ENCODE results near the gene USP17L26. TPM values are rescaled to one million over a fixed set of nuclear protein-coding genes. Genes with fewer than 3 reads are reported as not detected.
"Not testable (repeated sequence)": the region's sequence is repeated elsewhere in the genome, so short reads cannot be mapped to it uniquely, and the experiment has no call there.

Gene USP17L26
- total RNA-seq, result not detected
- long read RNA-seq, result 0 reads

DNA sequence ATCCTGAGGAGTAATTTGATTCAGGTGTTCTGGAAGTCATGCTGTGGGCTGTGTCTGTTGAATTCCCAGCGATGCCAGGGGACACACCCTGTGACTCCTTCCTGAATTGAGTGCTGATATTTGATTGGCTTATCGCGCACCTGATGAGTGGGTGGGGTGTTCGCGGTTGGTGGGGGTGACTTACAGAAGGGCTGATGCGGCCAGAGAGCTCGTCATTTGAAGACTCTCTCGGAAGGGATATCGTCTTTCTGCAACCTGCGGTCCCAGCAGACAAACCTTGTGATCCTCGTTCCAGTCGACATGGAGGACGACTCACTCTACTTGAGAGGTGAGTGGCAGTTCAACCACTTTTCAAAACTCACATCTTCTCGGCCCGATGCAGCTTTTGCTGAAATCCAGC lies at the start of gene USP17L26:
Gene USP17L26 (plus strand): TSS at position 301 of the 400 bp plus-strand sequence. CDS start 0 bp downstream, at position 301.
- H3K4me1 ChIP-seq; H3K27me3 ChIP-seq (ENCODE audit: low read depth); DNase-seq; H3K36me3 ChIP-seq; H3K27ac ChIP-seq (replicated peaks); H3K4me3 ChIP-seq; H3K9me3 ChIP-seq (replicated peaks); intact Hi-C loops (cut with micrococcal nuclease): not testable (repeated sequence)

DNA sequence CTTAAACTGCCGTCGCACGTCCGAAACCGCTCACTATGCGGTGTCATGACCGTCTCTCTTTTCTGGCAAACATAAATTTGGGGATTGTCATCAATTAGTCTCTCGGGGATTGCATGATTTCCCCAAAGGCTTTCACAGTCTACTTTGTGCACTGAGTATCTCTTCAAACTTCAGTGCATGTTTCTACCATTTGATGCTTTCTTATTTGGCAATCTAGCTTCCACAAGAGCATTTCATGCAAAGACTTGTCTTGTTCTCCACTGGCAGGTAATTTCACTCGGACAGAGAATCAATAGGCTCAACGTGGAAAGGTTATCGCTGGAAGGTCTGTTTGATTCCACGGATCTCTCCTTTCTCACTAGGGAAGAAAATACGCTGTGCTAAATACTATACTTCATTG lies 10.3 kb upstream of the USP17L26 start:
- DNase-seq; intact Hi-C loops (cut with micrococcal nuclease); H3K36me3 ChIP-seq; H3K9me3 ChIP-seq (replicated peaks); H3K27ac ChIP-seq (replicated peaks); H3K4me3 ChIP-seq; H3K27me3 ChIP-seq (ENCODE audit: low read depth); H3K4me1 ChIP-seq: not testable (repeated sequence)

DNA sequence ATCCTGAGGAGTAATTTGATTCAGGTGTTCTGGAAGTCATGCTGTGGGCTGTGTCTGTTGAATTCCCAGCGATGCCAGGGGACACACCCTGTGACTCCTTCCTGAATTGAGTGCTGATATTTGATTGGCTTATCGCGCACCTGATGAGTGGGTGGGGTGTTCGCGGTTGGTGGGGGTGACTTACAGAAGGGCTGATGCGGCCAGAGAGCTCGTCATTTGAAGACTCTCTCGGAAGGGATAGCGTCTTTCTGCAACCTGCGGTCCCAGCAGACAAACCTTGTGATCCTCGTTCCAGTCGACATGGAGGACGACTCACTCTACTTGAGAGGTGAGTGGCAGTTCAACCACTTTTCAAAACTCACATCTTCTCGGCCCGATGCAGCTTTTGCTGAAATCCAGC lies 9.6 kb upstream of the USP17L26 start, which contains the start of gene USP17L24:
Gene USP17L24 (plus strand): TSS at position 301 of the 400 bp plus-strand sequence. CDS start 0 bp downstream, at position 301.
- H3K4me3 ChIP-seq; H3K4me1 ChIP-seq; H3K27me3 ChIP-seq (ENCODE audit: low read depth); H3K9me3 ChIP-seq (replicated peaks); H3K36me3 ChIP-seq; H3K27ac ChIP-seq (replicated peaks); intact Hi-C loops (cut with micrococcal nuclease); DNase-seq: not testable (repeated sequence)

DNA sequence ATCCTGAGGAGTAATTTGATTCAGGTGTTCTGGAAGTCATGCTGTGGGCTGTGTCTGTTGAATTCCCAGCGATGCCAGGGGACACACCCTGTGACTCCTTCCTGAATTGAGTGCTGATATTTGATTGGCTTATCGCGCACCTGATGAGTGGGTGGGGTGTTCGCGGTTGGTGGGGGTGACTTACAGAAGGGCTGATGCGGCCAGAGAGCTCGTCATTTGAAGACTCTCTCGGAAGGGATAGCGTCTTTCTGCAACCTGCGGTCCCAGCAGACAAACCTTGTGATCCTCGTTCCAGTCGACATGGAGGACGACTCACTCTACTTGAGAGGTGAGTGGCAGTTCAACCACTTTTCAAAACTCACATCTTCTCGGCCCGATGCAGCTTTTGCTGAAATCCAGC lies 4.8 kb upstream of the USP17L26 start, which contains the start of gene USP17L25:
Gene USP17L25 (plus strand): TSS at position 301 of the 400 bp plus-strand sequence. CDS start 0 bp downstream, at position 301.
- DNase-seq; H3K27ac ChIP-seq (replicated peaks); H3K27me3 ChIP-seq (ENCODE audit: low read depth); H3K9me3 ChIP-seq (replicated peaks); H3K4me1 ChIP-seq; intact Hi-C loops (cut with micrococcal nuclease); H3K4me3 ChIP-seq; H3K36me3 ChIP-seq: not testable (repeated sequence)

DNA sequence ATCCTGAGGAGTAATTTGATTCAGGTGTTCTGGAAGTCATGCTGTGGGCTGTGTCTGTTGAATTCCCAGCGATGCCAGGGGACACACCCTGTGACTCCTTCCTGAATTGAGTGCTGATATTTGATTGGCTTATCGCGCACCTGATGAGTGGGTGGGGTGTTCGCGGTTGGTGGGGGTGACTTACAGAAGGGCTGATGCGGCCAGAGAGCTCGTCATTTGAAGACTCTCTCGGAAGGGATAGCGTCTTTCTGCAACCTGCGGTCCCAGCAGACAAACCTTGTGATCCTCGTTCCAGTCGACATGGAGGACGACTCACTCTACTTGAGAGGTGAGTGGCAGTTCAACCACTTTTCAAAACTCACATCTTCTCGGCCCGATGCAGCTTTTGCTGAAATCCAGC lies 4.6 kb downstream of the USP17L26 start, which contains the start of gene USP17L5:
Gene USP17L5 (plus strand): TSS at position 301 of the 400 bp plus-strand sequence. CDS start 0 bp downstream, at position 301.
- intact Hi-C loops (cut with micrococcal nuclease); H3K4me1 ChIP-seq; H3K27ac ChIP-seq (replicated peaks); DNase-seq; H3K27me3 ChIP-seq (ENCODE audit: low read depth); H3K9me3 ChIP-seq (replicated peaks); H3K36me3 ChIP-seq; H3K4me3 ChIP-seq: not testable (repeated sequence)

DNA sequence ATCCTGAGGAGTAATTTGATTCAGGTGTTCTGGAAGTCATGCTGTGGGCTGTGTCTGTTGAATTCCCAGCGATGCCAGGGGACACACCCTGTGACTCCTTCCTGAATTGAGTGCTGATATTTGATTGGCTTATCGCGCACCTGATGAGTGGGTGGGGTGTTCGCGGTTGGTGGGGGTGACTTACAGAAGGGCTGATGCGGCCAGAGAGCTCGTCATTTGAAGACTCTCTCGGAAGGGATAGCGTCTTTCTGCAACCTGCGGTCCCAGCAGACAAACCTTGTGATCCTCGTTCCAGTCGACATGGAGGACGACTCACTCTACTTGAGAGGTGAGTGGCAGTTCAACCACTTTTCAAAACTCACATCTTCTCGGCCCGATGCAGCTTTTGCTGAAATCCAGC lies 9.4 kb downstream of the USP17L26 start, which contains the start of gene USP17L27:
Gene USP17L27 (plus strand): TSS at position 301 of the 400 bp plus-strand sequence. CDS start 0 bp downstream, at position 301.
- H3K27ac ChIP-seq (replicated peaks); H3K36me3 ChIP-seq; intact Hi-C loops (cut with micrococcal nuclease); H3K4me1 ChIP-seq; DNase-seq; H3K9me3 ChIP-seq (replicated peaks); H3K27me3 ChIP-seq (ENCODE audit: low read depth); H3K4me3 ChIP-seq: not testable (repeated sequence)

DNA sequence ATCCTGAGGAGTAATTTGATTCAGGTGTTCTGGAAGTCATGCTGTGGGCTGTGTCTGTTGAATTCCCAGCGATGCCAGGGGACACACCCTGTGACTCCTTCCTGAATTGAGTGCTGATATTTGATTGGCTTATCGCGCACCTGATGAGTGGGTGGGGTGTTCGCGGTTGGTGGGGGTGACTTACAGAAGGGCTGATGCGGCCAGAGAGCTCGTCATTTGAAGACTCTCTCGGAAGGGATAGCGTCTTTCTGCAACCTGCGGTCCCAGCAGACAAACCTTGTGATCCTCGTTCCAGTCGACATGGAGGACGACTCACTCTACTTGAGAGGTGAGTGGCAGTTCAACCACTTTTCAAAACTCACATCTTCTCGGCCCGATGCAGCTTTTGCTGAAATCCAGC lies 14.1 kb downstream of the USP17L26 start, which contains the start of gene USP17L28:
Gene USP17L28 (plus strand): TSS at position 301 of the 400 bp plus-strand sequence. CDS start 0 bp downstream, at position 301.
- H3K4me3 ChIP-seq; H3K27me3 ChIP-seq (ENCODE audit: low read depth); DNase-seq; H3K4me1 ChIP-seq; H3K27ac ChIP-seq (replicated peaks); H3K36me3 ChIP-seq; intact Hi-C loops (cut with micrococcal nuclease); H3K9me3 ChIP-seq (replicated peaks): not testable (repeated sequence)

- DNase-seq; H3K36me3 ChIP-seq; H3K4me1 ChIP-seq; H3K9me3 ChIP-seq (replicated peaks); H3K27me3 ChIP-seq (ENCODE audit: low read depth); H3K27ac ChIP-seq (replicated peaks); H3K4me3 ChIP-seq; intact Hi-C loops (cut with micrococcal nuclease): not testable (repeated sequence)
These were observed 16.4 kb downstream of the USP17L26 start for GRCh38 chr4:9350866-9351265.

DNA sequence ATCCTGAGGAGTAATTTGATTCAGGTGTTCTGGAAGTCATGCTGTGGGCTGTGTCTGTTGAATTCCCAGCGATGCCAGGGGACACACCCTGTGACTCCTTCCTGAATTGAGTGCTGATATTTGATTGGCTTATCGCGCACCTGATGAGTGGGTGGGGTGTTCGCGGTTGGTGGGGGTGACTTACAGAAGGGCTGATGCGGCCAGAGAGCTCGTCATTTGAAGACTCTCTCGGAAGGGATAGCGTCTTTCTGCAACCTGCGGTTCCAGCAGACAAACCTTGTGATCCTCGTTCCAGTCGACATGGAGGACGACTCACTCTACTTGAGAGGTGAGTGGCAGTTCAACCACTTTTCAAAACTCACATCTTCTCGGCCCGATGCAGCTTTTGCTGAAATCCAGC lies 18.9 kb downstream of the USP17L26 start, which contains the start of gene USP17L29:
Gene USP17L29 (plus strand): TSS at position 301 of the 400 bp plus-strand sequence. CDS start 0 bp downstream, at position 301.
- intact Hi-C loops (cut with micrococcal nuclease); H3K9me3 ChIP-seq (replicated peaks); H3K36me3 ChIP-seq: not testable (repeated sequence)

DNA sequence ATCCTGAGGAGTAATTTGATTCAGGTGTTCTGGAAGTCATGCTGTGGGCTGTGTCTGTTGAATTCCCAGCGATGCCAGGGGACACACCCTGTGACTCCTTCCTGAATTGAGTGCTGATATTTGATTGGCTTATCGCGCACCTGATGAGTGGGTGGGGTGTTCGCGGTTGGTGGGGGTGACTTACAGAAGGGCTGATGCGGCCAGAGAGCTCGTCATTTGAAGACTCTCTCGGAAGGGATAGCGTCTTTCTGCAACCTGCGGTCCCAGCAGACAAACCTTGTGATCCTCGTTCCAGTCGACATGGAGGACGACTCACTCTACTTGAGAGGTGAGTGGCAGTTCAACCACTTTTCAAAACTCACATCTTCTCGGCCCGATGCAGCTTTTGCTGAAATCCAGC lies 28.4 kb downstream of the USP17L26 start, which contains the start of gene USP17L30:
Gene USP17L30 (plus strand): TSS at position 301 of the 400 bp plus-strand sequence. CDS start 0 bp downstream, at position 301.
- H3K27ac ChIP-seq (replicated peaks); H3K4me1 ChIP-seq; H3K36me3 ChIP-seq; DNase-seq; H3K27me3 ChIP-seq (ENCODE audit: low read depth); H3K9me3 ChIP-seq (replicated peaks); intact Hi-C loops (cut with micrococcal nuclease); H3K4me3 ChIP-seq: not testable (repeated sequence)

More for the DNA sequence above, 18.9 kb downstream of the USP17L26 start, which contains the start of gene USP17L29:
- DNase-seq; H3K27ac ChIP-seq (replicated peaks); H3K27me3 ChIP-seq (ENCODE audit: low read depth); H3K4me3 ChIP-seq; H3K4me1 ChIP-seq: not testable (repeated sequence)

DNA sequence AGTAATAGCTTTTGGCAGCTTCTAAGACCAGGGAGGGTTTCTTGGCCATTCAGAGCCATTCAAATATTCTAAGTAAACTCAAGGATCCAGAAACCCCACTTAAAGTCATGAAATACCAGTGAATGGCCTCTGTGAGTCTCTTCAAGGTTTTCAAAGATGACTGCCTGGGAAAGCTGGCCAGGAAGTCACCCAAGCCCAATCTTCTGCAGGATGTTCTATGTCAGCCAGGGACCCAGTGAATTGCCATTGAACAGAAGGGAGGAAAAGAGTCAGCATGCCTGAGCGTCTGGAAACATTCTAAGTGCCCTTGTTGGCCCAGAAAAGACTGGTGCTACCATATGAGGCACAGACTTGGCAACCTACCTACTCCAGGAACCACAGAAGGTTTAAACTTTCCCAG lies 45.4 kb downstream of the USP17L26 start:
- H3K4me3 ChIP-seq; H3K4me1 ChIP-seq; H3K9me3 ChIP-seq (replicated peaks); H3K27me3 ChIP-seq (ENCODE audit: low read depth); H3K36me3 ChIP-seq; DNase-seq; intact Hi-C loops (cut with micrococcal nuclease); H3K27ac ChIP-seq (replicated peaks): not testable (repeated sequence)

Data from left ventricle myocardium inferior (tissue), 1 donor.